PC-3 (cell line): ENCODE results near the gene FGGY. TPM values are rescaled to one million over a fixed set of nuclear protein-coding genes. Genes with fewer than 3 reads are reported as not detected.

Source experiments
- ATAC-seq: fragments of 200-7000 bp; cut with Tn5 transposase; 2 replicates; pipeline ENCODE4 v1.9.1; 2020; ENCODE audit warnings: mild to moderate bottlenecking, moderate library complexity
- BruUV-seq: library from RNA; stranded (reverse); fragments of 400-500 nt; replicated peaks from 2 replicates; lab custom pipeline; 2021; lab: Mats Ljungman, UMichigan
- CTCF ChIA-PET: fragments of 300-600 bp; sonication (Branson Sonifier 250); formaldehyde crosslinking; loops from one replicate; lab custom pipeline; 2022; ENCODE audit warnings: antibody characterized with exemption; lab: Charles Lee
- POLR2A ChIA-PET: fragments of 300-600 bp; sonication (Branson Sonifier 250); formaldehyde crosslinking; loops from one replicate; lab custom pipeline; 2022; ENCODE audit warnings: antibody characterized with exemption; ENCODE audit not compliant: unreplicated experiment; lab: Charles Lee
- DNase-seq: peaks from one replicate; pipeline ENCODE4 v3.0.0-alpha.2; 2015
- H2AFZ ChIP-seq: fragments of 300-600 bp; sonication (generic); 2 replicates; pipeline ENCODE4 v1.6.0; 2016; ENCODE audit warnings: antibody characterized with exemption, low read length
- H3F3A ChIP-seq: fragments of 300-600 bp; sonication (generic); one replicate; pipeline ENCODE4 v1.6.0; 2017; ENCODE audit warnings: antibody characterized with exemption, low read length, control low read depth, mild to moderate bottlenecking; ENCODE audit not compliant: unreplicated experiment
- H3K27ac ChIP-seq: fragments of 300-600 bp; sonication (generic); 2 replicates; pipeline ENCODE4 v1.5.1; 2016; ENCODE audit warnings: mild to moderate bottlenecking, low read length
- H3K27me3 ChIP-seq: fragments of 300-600 bp; sonication (generic); 2 replicates; pipeline ENCODE4 v1.6.1; 2016; ENCODE audit warnings: low read length, mixed read lengths
- H3K36me3 ChIP-seq: fragments of 300-600 bp; sonication (generic); 2 replicates; pipeline ENCODE4 v1.6.1; 2016; ENCODE audit warnings: low read depth, mixed run types, low read length, mixed read lengths
- H3K4me1 ChIP-seq: fragments of 300-600 bp; sonication (generic); 2 replicates; pipeline ENCODE4 v1.5.1; 2016; ENCODE audit warnings: low read length; ENCODE audit not compliant: insufficient read depth
- H3K4me2 ChIP-seq: fragments of 300-600 bp; sonication (generic); 2 replicates; pipeline ENCODE4 v1.6.0; 2016; ENCODE audit warnings: low read length
- H3K4me3 ChIP-seq: fragments of 300-600 bp; sonication (generic); 2 replicates; pipeline ENCODE4 v1.5.1; 2016; ENCODE audit warnings: mild to moderate bottlenecking, low read length, mixed read lengths
- H3K79me2 ChIP-seq: fragments of 300-600 bp; sonication (generic); 2 replicates; pipeline ENCODE4 v1.6.1; 2017; ENCODE audit warnings: low read length, mixed read lengths
- H3K9ac ChIP-seq: fragments of 300-600 bp; sonication (generic); 2 replicates; pipeline ENCODE4 v1.6.0; 2016; ENCODE audit warnings: mild to moderate bottlenecking, low read length
- H3K9me2 ChIP-seq: fragments of 300-600 bp; sonication (generic); replicated peaks from 2 replicates; pipeline ENCODE4 v1.6.1; 2016; ENCODE audit warnings: mixed run types, low read length, mixed read lengths
- H3K9me3 ChIP-seq: fragments of 300-600 bp; sonication (generic); 2 replicates; pipeline ENCODE4 v1.6.1; 2016; ENCODE audit warnings: low read length, mixed read lengths
- H4K20me1 ChIP-seq: fragments of 300-600 bp; sonication (generic); 2 replicates; pipeline ENCODE4 v1.6.1; 2016; ENCODE audit warnings: low read length, mixed read lengths
- CTCF ChIP-seq: fragments of 300-600 bp; sonication (generic); conservative IDR thresholded peaks from 2 replicates; pipeline ENCODE4 v1.5.1; 2017; ENCODE audit warnings: antibody characterized with exemption, low read depth, mild to moderate bottlenecking, low read length
- EZH2 ChIP-seq: fragments of 300-600 bp; sonication (generic); IDR thresholded peaks from one replicate; pipeline ENCODE4 v1.6.1; 2017; ENCODE audit warnings: antibody characterized with exemption, mild to moderate bottlenecking, low read length; ENCODE audit not compliant: unreplicated experiment
- EZH2phosphoT487 ChIP-seq: fragments of 300-600 bp; sonication (generic); IDR thresholded peaks from 2 replicates; pipeline ENCODE4 v1.6.1; 2018; ENCODE audit warnings: mild to moderate bottlenecking, antibody characterized with exemption, low read length, borderline replicate concordance
- intact Hi-C: fragments of 100-400 bp; cut with micrococcal nuclease; formaldehyde crosslinking; loops from 2 replicates; pipeline ENCODE4 v1.9.0; 2023
- total RNA-seq: library from RNA; depleted of rRNA; stranded (reverse); fragments of >200 nt; gene quantifications from 2 replicates; pipeline ENCODE4 v1.2.3, GENCODE V29; 2014

Gene FGGY
- total RNA-seq, 1 experiment from 2014 or later, result 7.4 TPM

GRCh38 chr1:59342801-59343575 is 46.1 kb downstream of the FGGY start:
- POLR2A ChIA-PET, result no interaction called here
- H3K27ac ChIP-seq, result no peak overlapping the region
- CTCF ChIA-PET, result no interaction called here
- no TSS peak for BruUV-seq
- H3K9ac ChIP-seq, result no peak overlapping the region
- H3K9me3 ChIP-seq, result no peaks in the 10 kb centered on the region
- no peaks in the 10 kb centered on the region for H3K36me3 ChIP-seq
- H4K20me1 ChIP-seq, result no peaks in the 10 kb centered on the region
- H3K4me2 ChIP-seq, result no peak overlapping the region
- TF ChIP-seq EZH2phosphoT487, result no peak
- no peak for TF ChIP-seq CTCF
- TF ChIP-seq EZH2, result no peak
- no peak for ATAC-seq
- no peaks in the 10 kb centered on the region for H3K9me2 ChIP-seq
- DNase-seq, result no peak
- H3K4me1 ChIP-seq, result no peaks in the 10 kb centered on the region
- no peak overlapping the region for H2AFZ ChIP-seq
- H3F3A ChIP-seq, result no peaks in the 10 kb centered on the region
- no peaks in the 10 kb centered on the region for H3K27me3 ChIP-seq
- intact Hi-C loops, result no loop called here
- no peak overlapping the region for H3K4me3 ChIP-seq
- no peaks in the 10 kb centered on the region for H3K79me2 ChIP-seq

GRCh38 chr1:59343576-59343840 is 46.6 kb downstream of the FGGY start:
- DNase-seq (no peak), ATAC-seq (no peak)
- POLR2A ChIA-PET, result no interaction called here
- H4K20me1 ChIP-seq, result no peaks in the 10 kb centered on the region
- H3K9me3 ChIP-seq, result no peaks in the 10 kb centered on the region
- no TSS peak for BruUV-seq
- H3F3A ChIP-seq, result no peaks in the 10 kb centered on the region
- H3K4me2 ChIP-seq, result no peak overlapping the region
- H3K27ac ChIP-seq, result no peak overlapping the region
- no peaks in the 10 kb centered on the region for H3K9me2 ChIP-seq
- H3K27me3 ChIP-seq, result no peaks in the 10 kb centered on the region
- H2AFZ ChIP-seq, result no peak overlapping the region
- H3K4me1 ChIP-seq, result no peaks in the 10 kb centered on the region
- TF ChIP-seq EZH2phosphoT487 (no peak), EZH2 (no peak), CTCF (no peak)
- intact Hi-C loops, result no loop called here
- no peak overlapping the region for H3K4me3 ChIP-seq
- no peaks in the 10 kb centered on the region for H3K79me2 ChIP-seq
- H3K36me3 ChIP-seq, result no peaks in the 10 kb centered on the region
- H3K9ac ChIP-seq, result no peak overlapping the region
- CTCF ChIA-PET, result no interaction called here

- H3K27ac ChIP-seq, result no peak overlapping the region
- intact Hi-C loops, result no loop called here
- H3F3A ChIP-seq, result no peaks in the 10 kb centered on the region
- H3K9ac ChIP-seq, result no peak overlapping the region
- TF ChIP-seq EZH2 (no peak), EZH2phosphoT487 (no peak), CTCF (no peak)
- no peaks in the 10 kb centered on the region for H3K9me2 ChIP-seq
- H3K9me3 ChIP-seq, result no peaks in the 10 kb centered on the region
- H4K20me1 ChIP-seq, result no peaks in the 10 kb centered on the region
- no peaks in the 10 kb centered on the region for H3K79me2 ChIP-seq
- no TSS peak for BruUV-seq
- ChIA-PET POLR2A (no interaction called here), CTCF (no interaction called here)
- no peaks in the 10 kb centered on the region for H3K27me3 ChIP-seq
- no peak overlapping the region for H3K4me3 ChIP-seq
- ATAC-seq (no peak), DNase-seq (no peak)
- no peaks in the 10 kb centered on the region for H3K4me1 ChIP-seq
- H3K4me2 ChIP-seq, result no peak overlapping the region
- H2AFZ ChIP-seq, result no peak overlapping the region
- H3K36me3 ChIP-seq, result no peaks in the 10 kb centered on the region
Measured at GRCh38 chr1:59345221-59345620, 48.3 kb downstream of the FGGY start.
